ENCODE data around the gene ARHGAP18.

Gene ARHGAP18

GRCh38 chr6:129681913-129682205 lies 28.1 kb downstream of the ARHGAP18 start:
- no peak for ATAC-seq (replicated peaks; ENCODE audit: extremely low read depth, poor library complexity, severe bottlenecking)
- no peak overlapping the region for H3K27ac Mint-ChIP-seq (ENCODE audit: low read depth)
- H3K4me3 Mint-ChIP-seq = no peak overlapping the region
- DNase-seq (ENCODE audit: low spot score in 2 of 2) = no peak
- peaks cover 71% of the 10 kb centered on the region for H3K4me1 Mint-ChIP-seq
- H3K9me3 Mint-ChIP-seq = no peaks in the 10 kb centered on the region
- H3K27me3 Mint-ChIP-seq = no peaks in the 10 kb centered on the region
- H3K36me3 Mint-ChIP-seq (ENCODE audit: insufficient read depth) = peaks cover under 1% of the 10 kb centered on the region

- no peaks in the 10 kb centered on the region for H3K9me3 Mint-ChIP-seq
- DNase-seq (ENCODE audit: low spot score in 2 of 2) (no peak), ATAC-seq (replicated peaks; ENCODE audit: extremely low read depth, poor library complexity, severe bottlenecking) (no peak)
- peaks cover 59% of the 10 kb centered on the region for H3K4me1 Mint-ChIP-seq
- H3K27me3 Mint-ChIP-seq = no peaks in the 10 kb centered on the region
- no peak overlapping the region for H3K4me3 Mint-ChIP-seq
- no peak overlapping the region for H3K27ac Mint-ChIP-seq (ENCODE audit: low read depth)
- no peaks in the 10 kb centered on the region for H3K36me3 Mint-ChIP-seq (ENCODE audit: insufficient read depth)
Measured at GRCh38 chr6:129680633-129681032, 29.3 kb downstream of the ARHGAP18 start.

- DNase-seq (ENCODE audit: low spot score in 2 of 2) = no peak
- Mint-ChIP-seq H3K27ac (ENCODE audit: low read depth) (no peak overlapping the region), H3K9me3 (no peaks in the 10 kb centered on the region)
Measured at GRCh38 chr6:129679758-129680157, 30.2 kb downstream of the ARHGAP18 start.

GRCh38 chr6:129679275-129679674 lies 30.7 kb downstream of the ARHGAP18 start:
- DNase-seq (ENCODE audit: low spot score in 2 of 2) (no peak), ATAC-seq (replicated peaks; ENCODE audit: extremely low read depth, poor library complexity, severe bottlenecking) (no peak)
- Mint-ChIP-seq H3K27ac (ENCODE audit: low read depth) (no peak overlapping the region), H3K4me1 (peaks cover 47% of the 10 kb centered on the region), H3K4me3 (no peak overlapping the region), H3K27me3 (no peaks in the 10 kb centered on the region), H3K36me3 (ENCODE audit: insufficient read depth) (no peaks in the 10 kb centered on the region), H3K9me3 (no peaks in the 10 kb centered on the region)

More at GRCh38 chr6:129679758-129680157, 30.2 kb downstream of the ARHGAP18 start:
- no peaks in the 10 kb centered on the region for H3K36me3 Mint-ChIP-seq (ENCODE audit: insufficient read depth)
- no peaks in the 10 kb centered on the region for H3K27me3 Mint-ChIP-seq
- peaks cover 52% of the 10 kb centered on the region for H3K4me1 Mint-ChIP-seq
- no peak for ATAC-seq (replicated peaks; ENCODE audit: extremely low read depth, poor library complexity, severe bottlenecking)
- no peak overlapping the region for H3K4me3 Mint-ChIP-seq

GRCh38 chr6:129678463-129678862 lies 31.5 kb downstream of the ARHGAP18 start:
- H3K9me3 Mint-ChIP-seq = no peaks in the 10 kb centered on the region
- H3K27me3 Mint-ChIP-seq = no peaks in the 10 kb centered on the region
- DNase-seq (ENCODE audit: low spot score in 2 of 2) = no peak
- H3K4me3 Mint-ChIP-seq = no peak overlapping the region
- H3K36me3 Mint-ChIP-seq (ENCODE audit: insufficient read depth) = no peaks in the 10 kb centered on the region
- ATAC-seq (replicated peaks; ENCODE audit: extremely low read depth, poor library complexity, severe bottlenecking) = no peak
- H3K27ac Mint-ChIP-seq (ENCODE audit: low read depth) = no peak overlapping the region
- peaks cover 40% of the 10 kb centered on the region for H3K4me1 Mint-ChIP-seq

- no peaks in the 10 kb centered on the region for H3K9me3 Mint-ChIP-seq
- H3K36me3 Mint-ChIP-seq (ENCODE audit: insufficient read depth) = no peaks in the 10 kb centered on the region
- DNase-seq (ENCODE audit: low spot score in 2 of 2) = no peak
- no peak for ATAC-seq (replicated peaks; ENCODE audit: extremely low read depth, poor library complexity, severe bottlenecking)
- H3K27ac Mint-ChIP-seq (ENCODE audit: low read depth) = no peak overlapping the region
- peaks cover 43% of the 10 kb centered on the region for H3K4me1 Mint-ChIP-seq
- no peak overlapping the region for H3K4me3 Mint-ChIP-seq
- H3K27me3 Mint-ChIP-seq = no peaks in the 10 kb centered on the region
Measured at GRCh38 chr6:129677620-129678325, 32.2 kb downstream of the ARHGAP18 start.

GRCh38 chr6:129675669-129676472 lies 34.1 kb downstream of the ARHGAP18 start:
- no peak overlapping the region for H3K27ac Mint-ChIP-seq (ENCODE audit: low read depth)
- H3K27me3 Mint-ChIP-seq = no peaks in the 10 kb centered on the region

GRCh38 chr6:129673748-129674147 lies 36.2 kb downstream of the ARHGAP18 start:
- H3K4me3 Mint-ChIP-seq = no peak overlapping the region
- no peak for ATAC-seq (replicated peaks; ENCODE audit: extremely low read depth, poor library complexity, severe bottlenecking)
- no peaks in the 10 kb centered on the region for H3K9me3 Mint-ChIP-seq
- no peaks in the 10 kb centered on the region for H3K27me3 Mint-ChIP-seq
- no peak for DNase-seq (ENCODE audit: low spot score in 2 of 2)
- H3K27ac Mint-ChIP-seq (ENCODE audit: low read depth) = no peak overlapping the region
- H3K36me3 Mint-ChIP-seq (ENCODE audit: insufficient read depth) = peaks cover 3% of the 10 kb centered on the region
- H3K4me1 Mint-ChIP-seq = peaks cover 31% of the 10 kb centered on the region

More at GRCh38 chr6:129675669-129676472, 34.1 kb downstream of the ARHGAP18 start:
- Mint-ChIP-seq H3K4me1 (peaks cover 39% of the 10 kb centered on the region), H3K36me3 (ENCODE audit: insufficient read depth) (peaks cover 3% of the 10 kb centered on the region), H3K4me3 (no peak overlapping the region), H3K9me3 (no peaks in the 10 kb centered on the region)
- DNase-seq (ENCODE audit: low spot score in 2 of 2) (no peak), ATAC-seq (replicated peaks; ENCODE audit: extremely low read depth, poor library complexity, severe bottlenecking) (no peak)

GRCh38 chr6:129672881-129673631 lies 36.9 kb downstream of the ARHGAP18 start:
- Mint-ChIP-seq H3K27ac (ENCODE audit: low read depth) (peak overlapping the region; percentile 85), H3K4me1 (peaks cover 32% of the 10 kb centered on the region)

GRCh38 chr6:129672341-129672682 lies 37.7 kb downstream of the ARHGAP18 start:
- Mint-ChIP-seq H3K36me3 (ENCODE audit: insufficient read depth) (peaks cover 3% of the 10 kb centered on the region), H3K9me3 (no peaks in the 10 kb centered on the region), H3K4me1 (peaks cover 32% of the 10 kb centered on the region), H3K27me3 (no peaks in the 10 kb centered on the region), H3K4me3 (peak overlapping the region; percentile 75), H3K27ac (ENCODE audit: low read depth) (peak overlapping the region; percentile 85)
- ATAC-seq (replicated peaks; ENCODE audit: extremely low read depth, poor library complexity, severe bottlenecking) = peak; percentile 43
- DNase-seq (ENCODE audit: low spot score in 2 of 2) = no peak

More at GRCh38 chr6:129672881-129673631, 36.9 kb downstream of the ARHGAP18 start:
- peak overlapping the region; percentile 75 for H3K4me3 Mint-ChIP-seq
- DNase-seq (ENCODE audit: low spot score in 2 of 2) (no peak), ATAC-seq (replicated peaks; ENCODE audit: extremely low read depth, poor library complexity, severe bottlenecking) (peak; percentile 58)
- H3K27me3 Mint-ChIP-seq = no peaks in the 10 kb centered on the region
- peaks cover 3% of the 10 kb centered on the region for H3K36me3 Mint-ChIP-seq (ENCODE audit: insufficient read depth)
- H3K9me3 Mint-ChIP-seq = no peaks in the 10 kb centered on the region

GRCh38 chr6:129671442-129672340 lies 38.3 kb downstream of the ARHGAP18 start:
- peaks cover 33% of the 10 kb centered on the region for H3K4me1 Mint-ChIP-seq
- peaks cover 3% of the 10 kb centered on the region for H3K36me3 Mint-ChIP-seq (ENCODE audit: insufficient read depth)
- peak overlapping the region; percentile 75 for H3K4me3 Mint-ChIP-seq
- no peaks in the 10 kb centered on the region for H3K27me3 Mint-ChIP-seq
- peak overlapping the region; percentile 85 for H3K27ac Mint-ChIP-seq (ENCODE audit: low read depth)
- peak in 1 of 2 donors; percentile 45 for DNase-seq (ENCODE audit: low spot score in 2 of 2)
- H3K9me3 Mint-ChIP-seq = no peaks in the 10 kb centered on the region
- ATAC-seq (replicated peaks; ENCODE audit: extremely low read depth, poor library complexity, severe bottlenecking) = peak; percentile 89

GRCh38 chr6:129670634-129671033 lies 39.3 kb downstream of the ARHGAP18 start:
- H3K4me1 Mint-ChIP-seq = peaks cover 38% of the 10 kb centered on the region
- no peaks in the 10 kb centered on the region for H3K27me3 Mint-ChIP-seq
- no peak overlapping the region for H3K27ac Mint-ChIP-seq (ENCODE audit: low read depth)
- ATAC-seq (replicated peaks; ENCODE audit: extremely low read depth, poor library complexity, severe bottlenecking) = no peak
- H3K36me3 Mint-ChIP-seq (ENCODE audit: insufficient read depth) = peaks cover 3% of the 10 kb centered on the region
- H3K9me3 Mint-ChIP-seq = no peaks in the 10 kb centered on the region
- DNase-seq (ENCODE audit: low spot score in 2 of 2) = no peak
- H3K4me3 Mint-ChIP-seq = no peak overlapping the region

All from central memory CD8-positive, alpha-beta T cell (primary cell).